H1 (cell line): ENCODE results near the gene SMIM5. TPM values are rescaled to one million over a fixed set of nuclear protein-coding genes. Genes with fewer than 3 reads are reported as not detected.

Experiments
- CHD7 ChIP-seq: fragments of 300-600 bp; sonication (generic); IDR thresholded peaks from 2 replicates; pipeline ENCODE4 v1.7.1; 2012; ENCODE audit warnings: low read length, moderate library complexity, mild to moderate bottlenecking, inconsistent platforms; ENCODE audit not compliant: insufficient replicate concordance
- JUN ChIP-seq: IDR thresholded peaks from 2 replicates; pipeline ENCODE4 v1.6.1; 2011; ENCODE audit warnings: low read depth, mild to moderate bottlenecking, improper control_type of control experiment, low read length
- RFX5 ChIP-seq: IDR thresholded peaks from 2 replicates; pipeline ENCODE4 v1.6.1; 2011; ENCODE audit warnings: low read depth, low read length, improper control_type of control experiment, borderline replicate concordance
- SIN3A ChIP-seq, 2 experiments: IDR thresholded peaks in 1 of 2; conservative IDR thresholded peaks in 1 of 2; 2 replicates each; pipeline ENCODE4 v1.6.1; 2011 to 2012; ENCODE audit warnings: low read length in 2 of 2, improper control_type of control experiment in 1 of 2, low read depth in 1 of 2, mild to moderate bottlenecking in 1 of 2
- polyA plus RNA-seq, 7 experiments: library from polyadenylated mRNA; depleted of rRNA in 3 of 7; stranded (reverse) in 5 of 7; unstranded in 2 of 7; fragments of >200 nt in 5 of 7; fragments of 200-250 nt in 2 of 7; gene quantifications; 1 replicate in 5 of 7; 2 replicates in 1 of 7; 4 replicates in 1 of 7; pipeline versions ENCODE4 v1.2.1 to v1.2.3, GENCODE V29; 2011 to 2013; ENCODE audit warnings: missing spikeins in 2 of 7, mixed read lengths in 2 of 7
- total RNA-seq: library from RNA; stranded (reverse); fragmentation: NEBNext Ultra II Directional; extraction: Animal tissue kit (Norgen Biotek cat#: 25700); gene quantifications from 2 replicates; pipeline ENCODE4 v1.2.1, GENCODE V29; 2021

SMIM5 gene
- total and polyA plus RNA-seq, 2 of the 8 experiments (the other 6 are each of a cell fraction or from before 2014, with no cell fraction given): not detected

GRCh38 chr17:75591722-75592302, 41.4 kb upstream of the SMIM5 start (continued):
- TF ChIP-seq CHD7 (no peak), SIN3A (conservative IDR thresholded peaks at IDR 0.05 in 1 of 2, IDR thresholded peaks at IDR 0.05 in 1 of 2; ENCODE audit: low read depth in 1 of 2, low read length in 2 of 2) (no peak), JUN (no peak), RFX5 (no peak)
